Measurements from ENCODE around the gene CFAP20DC.

GRCh38 chr3:59084583-59084982 lies 34.8 kb upstream of the CFAP20DC start:
- no peak for TF ChIP-seq POLR2A (IDR thresholded peaks at IDR 0.05)
- no peak for TF ChIP-seq CTCF (IDR thresholded peaks at IDR 0.05 in 4 of 5, conservative IDR thresholded peaks at IDR 0.05 in 1 of 5)

Measured in gastrocnemius medialis (tissue), 4 donors.